KMS-11 (cell line): Measurements from ENCODE around the gene DCST2.
A peak's percentile ranks its signal among the peaks of the same experiment; 100 is the strongest.

Experiments
- H2AFZ ChIP-seq: fragments of 200-600 bp; sonication (generic); 2 replicates; pipeline ENCODE4 v1.6.1; 2016; ENCODE audit warnings: antibody characterized with exemption, mixed run types, low read depth
- H3K27ac ChIP-seq: fragments of 200-600 bp; sonication (generic); 2 replicates; pipeline ENCODE4 v1.6.1; 2016; ENCODE audit warnings: mild to moderate bottlenecking, mixed run types
- H3K27me3 ChIP-seq: fragments of 200-600 bp; sonication (generic); 2 replicates; pipeline ENCODE4 v1.6.1; 2017; ENCODE audit warnings: mild to moderate bottlenecking, low read depth, mixed run types, moderate library complexity; ENCODE audit not compliant: insufficient read depth
- H3K36me3 ChIP-seq: fragments of 200-600 bp; sonication (generic); 2 replicates; pipeline ENCODE4 v1.6.1; 2017; ENCODE audit warnings: mild to moderate bottlenecking, mixed run types; ENCODE audit not compliant: insufficient read depth
- H3K4me1 ChIP-seq: fragments of 200-600 bp; sonication (generic); 2 replicates; pipeline ENCODE4 v1.6.1; 2016; ENCODE audit warnings: mild to moderate bottlenecking, low read depth, mixed run types; ENCODE audit not compliant: poor library complexity, severe bottlenecking
- H3K4me2 ChIP-seq: fragments of 200-600 bp; sonication (generic); 2 replicates; pipeline ENCODE4 v1.7.0; 2016; ENCODE audit warnings: mild to moderate bottlenecking, mixed run types
- H3K4me3 ChIP-seq: fragments of 200-600 bp; sonication (generic); IDR thresholded peaks from 2 replicates; pipeline ENCODE4 v1.6.1; 2017; ENCODE audit warnings: low read depth, low read length, mixed read lengths; ENCODE audit not compliant: insufficient read depth
- H3K79me2 ChIP-seq: fragments of 200-600 bp; sonication (generic); 2 replicates; pipeline ENCODE4 v1.6.1; 2016; ENCODE audit warnings: low read depth, mixed run types; ENCODE audit not compliant: insufficient read depth
- H3K9ac ChIP-seq: fragments of 200-600 bp; sonication (generic); 2 replicates; pipeline ENCODE4 v1.6.1; 2016; ENCODE audit warnings: mild to moderate bottlenecking, mixed run types
- H4K20me1 ChIP-seq: fragments of 200-600 bp; sonication (generic); 2 replicates; pipeline ENCODE4 v1.6.1; 2016; ENCODE audit warnings: mild to moderate bottlenecking, mixed run types; ENCODE audit not compliant: insufficient read depth
- TF ChIP-seq, protein P1 (sequence below): fragments of 200-600 bp; sonication (generic); conservative IDR thresholded peaks from 2 replicates; pipeline ENCODE4 v1.6.1; 2017; ENCODE audit warnings: low read depth, mild to moderate bottlenecking, antibody characterized with exemption, low read length, moderate library complexity, mixed read lengths

Gene DCST2

DNA sequence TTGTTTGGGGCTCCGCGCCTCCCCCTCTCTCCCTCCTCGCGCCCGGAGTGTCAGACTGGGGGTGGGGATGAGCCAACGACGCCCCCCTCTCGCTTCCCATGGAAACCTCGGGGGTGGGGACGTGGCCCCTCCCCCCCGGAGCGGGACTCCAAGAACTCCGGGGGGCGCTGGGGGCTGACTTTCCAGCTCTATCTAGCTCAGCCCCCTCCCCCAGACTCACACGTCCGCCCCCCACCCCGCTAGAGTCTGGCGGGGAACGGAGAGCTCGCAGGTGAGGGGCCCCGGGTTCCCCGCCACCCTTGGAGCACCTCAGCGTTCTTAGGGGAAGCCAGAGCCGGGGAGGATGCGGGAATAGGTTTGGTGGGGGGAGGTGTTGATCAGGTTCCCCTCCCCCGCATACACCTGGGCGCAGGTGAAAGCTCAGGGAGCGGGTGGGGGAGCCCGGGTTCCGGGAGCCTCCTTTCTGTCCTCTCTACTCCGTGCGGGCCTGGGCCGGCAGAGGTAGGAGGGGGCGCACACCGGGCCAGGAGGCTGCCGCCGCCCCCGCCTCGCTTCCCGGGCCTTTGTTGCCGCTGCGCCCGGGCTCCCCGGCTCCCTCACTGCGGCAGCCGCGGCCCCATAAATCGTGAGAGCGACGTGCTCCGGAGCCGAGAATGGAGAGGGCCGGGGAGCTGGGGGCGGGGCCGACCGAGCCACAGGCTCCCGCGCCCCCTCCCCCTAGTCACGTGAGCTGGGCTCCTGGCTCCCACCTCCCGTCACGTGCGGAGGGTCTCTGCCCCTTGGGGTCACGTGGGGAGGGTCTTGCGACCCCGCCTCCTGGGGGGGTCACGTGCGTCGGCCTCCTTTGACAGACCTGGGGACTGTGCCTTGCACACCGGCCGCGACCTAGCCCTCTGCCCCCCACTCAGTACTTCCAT lies 47.0 kb upstream of the DCST2 start:
- no peak overlapping the region for H2AFZ ChIP-seq

GRCh38 chr1:155079487-155080311 lies 46.1 kb upstream of the DCST2 start:
- no peaks in the 10 kb centered on the region for H4K20me1 ChIP-seq
- H3K27me3 ChIP-seq = peaks cover 64% of the 10 kb centered on the region
- no peak overlapping the region for H3K9ac ChIP-seq
- no peaks in the 10 kb centered on the region for H3K36me3 ChIP-seq
- peak overlapping the region; percentile 77 for H3K4me2 ChIP-seq
- peaks cover 74% of the 10 kb centered on the region for H3K4me1 ChIP-seq
- no peak overlapping the region for H3K4me3 ChIP-seq
- no peaks in the 10 kb centered on the region for H3K79me2 ChIP-seq
- TF ChIP-seq, protein P1, sequence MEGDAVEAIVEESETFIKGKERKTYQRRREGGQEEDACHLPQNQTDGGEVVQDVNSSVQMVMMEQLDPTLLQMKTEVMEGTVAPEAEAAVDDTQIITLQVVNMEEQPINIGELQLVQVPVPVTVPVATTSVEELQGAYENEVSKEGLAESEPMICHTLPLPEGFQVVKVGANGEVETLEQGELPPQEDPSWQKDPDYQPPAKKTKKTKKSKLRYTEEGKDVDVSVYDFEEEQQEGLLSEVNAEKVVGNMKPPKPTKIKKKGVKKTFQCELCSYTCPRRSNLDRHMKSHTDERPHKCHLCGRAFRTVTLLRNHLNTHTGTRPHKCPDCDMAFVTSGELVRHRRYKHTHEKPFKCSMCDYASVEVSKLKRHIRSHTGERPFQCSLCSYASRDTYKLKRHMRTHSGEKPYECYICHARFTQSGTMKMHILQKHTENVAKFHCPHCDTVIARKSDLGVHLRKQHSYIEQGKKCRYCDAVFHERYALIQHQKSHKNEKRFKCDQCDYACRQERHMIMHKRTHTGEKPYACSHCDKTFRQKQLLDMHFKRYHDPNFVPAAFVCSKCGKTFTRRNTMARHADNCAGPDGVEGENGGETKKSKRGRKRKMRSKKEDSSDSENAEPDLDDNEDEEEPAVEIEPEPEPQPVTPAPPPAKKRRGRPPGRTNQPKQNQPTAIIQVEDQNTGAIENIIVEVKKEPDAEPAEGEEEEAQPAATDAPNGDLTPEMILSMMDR = no peak
- no peak overlapping the region for H2AFZ ChIP-seq
- no peak overlapping the region for H3K27ac ChIP-seq

More for the DNA sequence above, 47.0 kb upstream of the DCST2 start:
- Histone ChIP-seq H3K4me2 (peak overlapping the region; percentile 77), H4K20me1 (no peaks in the 10 kb centered on the region), H3K79me2 (no peaks in the 10 kb centered on the region), H3K4me1 (peaks cover 76% of the 10 kb centered on the region), H3K27ac (no peak overlapping the region), H3K9ac (no peak overlapping the region), H3K4me3 (peak overlapping the region; percentile 58), H3K36me3 (no peaks in the 10 kb centered on the region), H3K27me3 (peaks cover 64% of the 10 kb centered on the region)
- TF ChIP-seq, protein P1 = no peak

- Histone ChIP-seq H3K27me3 (peaks cover 64% of the 10 kb centered on the region), H3K4me1 (peaks cover 71% of the 10 kb centered on the region), H4K20me1 (no peaks in the 10 kb centered on the region), H3K9ac (no peak overlapping the region; the same call in 1 of the 2 replicates), H3K79me2 (no peaks in the 10 kb centered on the region), H3K4me3 (no peak overlapping the region), H3K36me3 (no peaks in the 10 kb centered on the region), H3K4me2 (peak overlapping the region; percentile 77), H2AFZ (peak overlapping the region; percentile 53), H3K27ac (no peak overlapping the region)
- TF ChIP-seq, protein P1 = no peak
Measured at GRCh38 chr1:155079210-155079486, 45.6 kb upstream of the DCST2 start.

GRCh38 chr1:155078469-155079209 lies 45.1 kb upstream of the DCST2 start, which contains the start of gene EFNA3:
Gene EFNA3, plus strand, starts transcription at chr1:155078837. Its CDS starts 105 bp downstream, at chr1:155078942.
- peak within 1 kb of the TSS; percentile 77 for H3K4me2 ChIP-seq
- H3K9ac ChIP-seq = no peak within 1 kb of the TSS; the same call in 1 of the 2 replicates
- no peak within 1 kb of the TSS for H3K4me3 ChIP-seq
- H3K36me3 ChIP-seq = no peaks in the 10 kb centered on the region
- peaks cover 63% of the 10 kb centered on the region for H3K27me3 ChIP-seq
- TF ChIP-seq, protein P1 = no peak
- no peaks in the 10 kb centered on the region for H3K79me2 ChIP-seq
- H3K4me1 ChIP-seq = peaks cover 66% of the 10 kb centered on the region
- H4K20me1 ChIP-seq = no peaks in the 10 kb centered on the region
- H2AFZ ChIP-seq = peak within 1 kb of the TSS; percentile 53
- no peak within 1 kb of the TSS for H3K27ac ChIP-seq
